HEK293 (cell line): ENCODE measurements around the gene MCM10.

Experiments
- CTCF ChIA-PET: fragments of 350-600 bp; formaldehyde crosslinking; extraction: SDS; loops from one replicate; lab custom pipeline; 2021; ENCODE audit warnings: antibody characterized with exemption; lab: Yijun Ruan, JAX
- POLR2A ChIA-PET: fragments of 300-600 bp; formaldehyde crosslinking; extraction: SDS; loops from one replicate; lab custom pipeline; 2020; ENCODE audit warnings: antibody characterized with exemption, inconsistent platforms; lab: Yijun Ruan, JAX
- H3K27ac ChIP-seq: fragments of 200-500 bp; sonication (Bioruptor generic); 2 replicates; pipeline ENCODE4 v1.5.1; 2014; ENCODE audit warnings: low read depth, low read length, control low read depth, inconsistent platforms; ENCODE audit errors: extremely low read depth
- H3K36me3 ChIP-seq, 2 experiments: fragments of 200-500 bp in 1 of 2; sonication (Bioruptor generic) in 1 of 2; 1 replicate in 1 of 2; 2 replicates in 1 of 2; pipeline ENCODE4 v1.5.1; 2014 to 2017; ENCODE audit warnings: inconsistent platforms in 2 of 2, low read length in 2 of 2; ENCODE audit not compliant: control insufficient read depth in 2 of 2, insufficient read depth in 1 of 2
- H3K4me1 ChIP-seq: fragments of 200-500 bp; sonication (Bioruptor generic); 2 replicates; pipeline ENCODE4 v1.5.1; 2014; ENCODE audit warnings: mild to moderate bottlenecking, low read length, inconsistent platforms; ENCODE audit not compliant: control insufficient read depth, insufficient read depth
- H3K4me3 ChIP-seq: 2 replicates; pipeline ENCODE4 v1.5.1; 2011; ENCODE audit warnings: low read depth, mild to moderate bottlenecking, control low read depth, low read length, moderate library complexity
- H3K9me3 ChIP-seq: fragments of 200-500 bp; sonication (Bioruptor generic); 2 replicates; pipeline ENCODE4 v1.5.1; 2014; ENCODE audit warnings: low read depth, low read length, inconsistent platforms; ENCODE audit not compliant: control insufficient read depth, insufficient read depth
- SP3 ChIP-seq: fragments of 450-650 bp; formaldehyde crosslinking; IDR thresholded peaks from 2 replicates; pipeline ENCODE4 v1.5.1; 2016; ENCODE audit warnings: missing biosample characterization, missing genetic modification characterization
- ZBTB21 ChIP-seq: fragments of 450-650 bp; formaldehyde crosslinking; IDR thresholded peaks from 2 replicates; pipeline ENCODE4 v1.5.1; 2017; ENCODE audit warnings: missing biosample characterization, missing genetic modification characterization
- ZFHX2 ChIP-seq: fragments of 450-650 bp; formaldehyde crosslinking; conservative IDR thresholded peaks from 2 replicates; pipeline ENCODE4 v1.5.1; 2016; ENCODE audit warnings: missing biosample characterization, missing genetic modification characterization
- ZIC2 ChIP-seq: fragments of 450-650 bp; formaldehyde crosslinking; IDR thresholded peaks from 2 replicates; pipeline ENCODE4 v1.5.1; 2016; ENCODE audit warnings: missing biosample characterization, missing genetic modification characterization
- ZNF138 ChIP-seq: fragments of 450-650 bp; formaldehyde crosslinking; IDR thresholded peaks from 2 replicates; pipeline ENCODE4 v1.5.1; 2016; ENCODE audit warnings: missing biosample characterization, missing genetic modification characterization, borderline replicate concordance
- ZNF19 ChIP-seq: fragments of 450-650 bp; formaldehyde crosslinking; IDR thresholded peaks from 2 replicates; pipeline ENCODE4; 2016; ENCODE audit warnings: missing biosample characterization, missing genetic modification characterization, low read depth
- ZNF311 ChIP-seq: fragments of 450-650 bp; formaldehyde crosslinking; IDR thresholded peaks from 2 replicates; pipeline ENCODE4 v1.5.1; 2017; ENCODE audit warnings: missing biosample characterization, missing genetic modification characterization, borderline replicate concordance
- ZNF416 ChIP-seq: fragments of 450-650 bp; formaldehyde crosslinking; IDR thresholded peaks from 2 replicates; pipeline ENCODE4 v1.5.1; 2016; ENCODE audit warnings: missing biosample characterization, missing genetic modification characterization
- ZNF501 ChIP-seq: fragments of 450-650 bp; formaldehyde crosslinking; IDR thresholded peaks from 2 replicates; pipeline ENCODE4 v1.5.1; 2016; ENCODE audit warnings: missing biosample characterization, missing genetic modification characterization
- ZNF571 ChIP-seq: fragments of 450-650 bp; formaldehyde crosslinking; IDR thresholded peaks from 2 replicates; pipeline ENCODE4 v1.5.0; 2017; ENCODE audit warnings: missing biosample characterization, missing genetic modification characterization
- ZNF777 ChIP-seq: fragments of 450-650 bp; formaldehyde crosslinking; IDR thresholded peaks from 2 replicates; pipeline ENCODE4 v1.5.1; 2017; ENCODE audit warnings: missing biosample characterization, missing genetic modification characterization, borderline replicate concordance
- TF ChIP-seq, protein P1 (sequence below): fragments of 450-650 bp; formaldehyde crosslinking; IDR thresholded peaks from 2 replicates; pipeline ENCODE4 v1.5.1; 2016; ENCODE audit warnings: missing biosample characterization, missing genetic modification characterization
- TF ChIP-seq, protein P2 (sequence below): fragments of 450-650 bp; formaldehyde crosslinking; IDR thresholded peaks from 2 replicates; pipeline ENCODE4 v1.5.1; 2016; ENCODE audit warnings: missing biosample characterization, missing genetic modification characterization
- TF ChIP-seq, protein P3 (sequence below): fragments of 450-650 bp; formaldehyde crosslinking; IDR thresholded peaks from 2 replicates; pipeline ENCODE4 v1.5.1; 2016; ENCODE audit warnings: missing biosample characterization, missing genetic modification characterization
- TF ChIP-seq, protein P4 (sequence below): fragments of 450-650 bp; formaldehyde crosslinking; IDR thresholded peaks from 2 replicates; pipeline ENCODE4 v1.5.1; 2016; ENCODE audit warnings: missing biosample characterization, missing genetic modification characterization

The MCM10 gene

DNA sequence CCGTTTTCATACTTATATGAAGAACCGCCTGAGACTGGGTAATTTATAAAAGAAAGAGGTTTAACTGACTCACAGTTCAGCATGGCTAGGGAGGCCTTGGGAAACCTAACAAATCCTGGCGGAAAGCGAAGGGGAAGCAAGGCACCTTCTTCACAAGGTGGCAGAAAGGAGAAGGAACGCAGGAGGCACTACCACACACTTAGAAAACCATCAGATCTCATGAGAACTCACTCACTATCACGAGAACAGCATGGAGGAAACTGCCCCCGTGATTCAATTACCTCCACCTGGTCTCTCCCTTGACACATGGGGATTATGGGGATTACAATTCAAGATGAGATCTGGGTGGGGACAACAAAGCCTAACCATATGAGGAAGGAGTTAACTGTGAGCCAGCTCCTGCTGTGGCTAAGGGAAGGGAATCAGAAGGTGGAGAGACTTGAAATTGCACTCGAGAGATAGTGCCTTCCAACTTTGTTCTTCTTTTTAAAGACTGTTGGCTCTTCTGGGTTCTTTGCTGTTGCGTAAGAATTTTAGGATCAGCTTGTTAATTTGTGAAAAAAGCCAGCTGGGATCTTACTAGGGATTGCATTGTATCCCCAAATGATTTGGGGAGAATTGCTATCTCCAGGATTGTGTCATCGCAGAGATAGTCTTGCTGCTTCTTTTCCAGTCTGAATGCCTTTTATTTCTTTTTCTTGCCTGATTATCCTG is 40.4 kb upstream of the MCM10 start:
- no peaks in the 10 kb centered on the region for H3K4me1 ChIP-seq
- ChIA-PET POLR2A (no interaction called here), CTCF (interaction anchor here (0.6 kb wide), 1 partner anchor 67 kb away, joined by 8 read pairs; no protein-coding TSS in a partner anchor)
- H3K9me3 ChIP-seq = no peaks in the 10 kb centered on the region
- TF ChIP-seq ZNF777 (tag by site-specific recombination) = no peak
- no peak for TF ChIP-seq ZNF501 (tag by site-specific recombination)
- no peak overlapping the region for H3K27ac ChIP-seq
- H3K4me3 ChIP-seq = no peak overlapping the region
- peaks cover 19 to 87% of the 10 kb centered on the region in 2 experiments for H3K36me3 ChIP-seq

DNA sequence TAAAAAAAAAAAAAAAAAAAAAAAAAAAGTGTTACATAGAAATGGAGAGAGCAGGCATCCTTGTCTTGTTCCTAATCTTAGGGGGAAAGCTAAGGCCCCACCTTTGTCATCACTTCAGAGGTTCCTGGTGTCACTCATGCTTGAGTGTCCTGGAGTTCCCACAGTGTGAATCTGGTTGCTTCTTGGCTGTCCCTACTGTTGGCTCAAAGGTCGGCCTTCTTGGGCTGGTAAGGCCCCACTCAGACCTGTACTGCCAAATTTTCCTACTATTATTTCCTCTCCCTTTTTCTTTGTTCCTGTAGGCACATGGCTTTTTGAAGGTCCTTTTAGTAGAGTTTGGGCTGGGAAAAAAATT is 39.9 kb upstream of the MCM10 start:
- POLR2A ChIA-PET = no interaction called here

DNA sequence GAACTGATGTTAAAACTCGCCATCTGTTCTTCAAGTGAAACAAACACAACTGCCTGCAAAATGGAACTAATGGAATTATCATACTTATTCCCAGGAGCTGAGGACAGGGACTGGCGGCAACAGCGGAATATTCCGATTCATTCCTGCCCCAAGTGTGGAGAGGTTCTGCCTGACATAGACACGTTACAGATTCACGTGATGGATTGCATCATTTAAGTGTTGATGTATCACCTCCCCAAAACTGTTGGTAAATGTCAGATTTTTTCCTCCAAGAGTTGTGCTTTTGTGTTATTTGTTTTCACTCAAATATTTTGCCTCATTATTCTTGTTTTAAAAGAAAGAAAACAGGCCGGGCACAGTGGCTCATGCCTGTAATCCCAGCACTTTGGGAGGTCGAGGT is 24.7 kb upstream of the MCM10 start:
- ChIA-PET CTCF (interaction anchor here (0.9 kb wide), 1 partner anchor 11 kb away, joined by 5 read pairs; no protein-coding TSS in a partner anchor), POLR2A (no interaction called here)
- H3K9me3 ChIP-seq = no peaks in the 10 kb centered on the region
- no peak overlapping the region for H3K4me3 ChIP-seq
- H3K36me3 ChIP-seq = peaks cover 43 to 66% of the 10 kb centered on the region in 2 experiments
- H3K4me1 ChIP-seq = no peaks in the 10 kb centered on the region
- no peak overlapping the region for H3K27ac ChIP-seq
- TF ChIP-seq ZNF138 (tag by site-specific recombination) = no peak
- no peak for TF ChIP-seq ZBTB21 (tag by site-specific recombination)
- TF ChIP-seq ZFHX2 = no peak
- no peak for TF ChIP-seq ZNF571 (tag by site-specific recombination)
- TF ChIP-seq ZNF501 (tag by site-specific recombination) = no peak

More for the DNA sequence above, 39.9 kb upstream of the MCM10 start:
- no peak for TF ChIP-seq ZNF311
- TF ChIP-seq, protein P1, sequence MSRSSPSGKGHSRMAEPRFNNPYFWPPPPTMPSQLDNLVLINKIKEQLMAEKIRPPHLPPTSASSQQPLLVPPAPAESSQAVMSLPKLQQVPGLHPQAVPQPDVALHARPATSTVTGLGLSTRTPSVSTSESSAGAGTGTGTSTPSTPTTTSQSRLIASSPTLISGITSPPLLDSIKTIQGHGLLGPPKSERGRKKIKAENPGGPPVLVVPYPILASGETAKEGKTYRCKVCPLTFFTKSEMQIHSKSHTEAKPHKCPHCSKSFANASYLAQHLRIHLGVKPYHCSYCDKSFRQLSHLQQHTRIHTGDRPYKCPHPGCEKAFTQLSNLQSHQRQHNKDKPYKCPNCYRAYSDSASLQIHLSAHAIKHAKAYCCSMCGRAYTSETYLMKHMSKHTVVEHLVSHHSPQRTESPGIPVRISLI = 0 out of 2 replicates have a peak, but pooled peaks have one; percentile 19
- TF ChIP-seq, all 188 proteins: peak for 1
- CTCF ChIA-PET = no interaction called here
- Histone ChIP-seq H3K4me1 (no peaks in the 10 kb centered on the region), H3K36me3 (peaks cover 19 to 83% of the 10 kb centered on the region in 2 experiments), H3K27ac (no peak overlapping the region), H3K9me3 (no peaks in the 10 kb centered on the region), H3K4me3 (no peak overlapping the region)

DNA sequence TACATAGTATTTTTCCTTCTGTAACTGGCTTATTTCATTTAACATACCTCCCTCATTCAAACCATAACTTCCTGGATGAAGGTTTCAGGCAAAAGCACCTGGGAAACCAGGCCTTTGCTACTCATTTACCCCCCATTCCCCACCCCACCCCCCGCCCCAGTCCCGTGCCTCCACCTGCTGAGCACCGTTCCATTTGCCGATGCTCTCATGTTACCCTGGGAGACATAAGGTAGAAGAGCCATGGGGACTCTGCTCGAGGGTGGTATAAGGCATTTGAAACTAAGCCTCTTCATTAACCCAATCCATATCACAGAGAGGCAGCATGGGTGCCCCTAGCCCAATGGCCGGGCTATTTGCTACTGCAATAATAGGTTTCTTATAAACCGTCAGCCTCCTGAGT is 22.2 kb upstream of the MCM10 start:
- peaks cover 22 to 41% of the 10 kb centered on the region in 2 experiments; a peak in 2 of 3 replicates for H3K36me3 ChIP-seq
- CTCF ChIA-PET = no interaction called here
- H3K4me1 ChIP-seq = no peaks in the 10 kb centered on the region
- H3K4me3 ChIP-seq = no peak overlapping the region
- POLR2A ChIA-PET = no interaction called here
- TF ChIP-seq ZIC2 (tag by site-specific recombination) (peak; percentile 39; the same call in 1 of the 2 replicates), ZNF19 (tag by site-specific recombination) (no peak)
- TF ChIP-seq, protein P2, sequence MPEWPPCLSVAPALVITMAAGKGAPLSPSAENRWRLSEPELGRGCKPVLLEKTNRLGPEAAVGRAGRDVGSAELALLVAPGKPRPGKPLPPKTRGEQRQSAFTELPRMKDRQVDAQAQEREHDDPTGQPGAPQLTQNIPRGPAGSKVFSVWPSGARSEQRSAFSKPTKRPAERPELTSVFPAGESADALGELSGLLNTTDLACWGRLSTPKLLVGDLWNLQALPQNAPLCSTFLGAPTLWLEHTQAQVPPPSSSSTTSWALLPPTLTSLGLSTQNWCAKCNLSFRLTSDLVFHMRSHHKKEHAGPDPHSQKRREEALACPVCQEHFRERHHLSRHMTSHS (tag by site-specific recombination) = no peak
- no peak overlapping the region for H3K27ac ChIP-seq
- no peaks in the 10 kb centered on the region for H3K9me3 ChIP-seq

DNA sequence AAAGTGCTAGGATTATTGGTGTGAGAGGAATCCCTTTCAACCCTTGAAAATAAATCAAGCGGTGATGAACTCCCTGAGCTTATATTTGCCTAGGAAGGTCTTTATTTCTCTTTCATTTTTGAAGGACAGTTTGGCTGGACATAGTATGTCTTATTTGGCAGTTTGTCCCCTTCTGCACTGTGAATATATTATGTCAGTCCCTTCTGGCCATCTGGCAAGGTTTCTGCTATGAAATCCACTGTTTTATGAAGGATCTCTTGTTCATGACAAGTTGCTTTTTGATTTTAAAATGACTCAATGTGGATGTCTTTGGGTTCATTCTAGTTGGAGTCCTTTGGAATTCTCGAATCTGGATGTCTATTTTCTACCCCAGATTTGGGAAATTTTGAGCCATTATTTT is 21.7 kb upstream of the MCM10 start:
- Histone ChIP-seq H3K4me1 (no peaks in the 10 kb centered on the region), H3K27ac (no peak overlapping the region), H3K4me3 (no peak overlapping the region), H3K36me3 (peaks cover 18 to 36% of the 10 kb centered on the region in 2 experiments; a peak in 2 of 3 replicates), H3K9me3 (no peaks in the 10 kb centered on the region)
- POLR2A ChIA-PET = no interaction called here
- CTCF ChIA-PET = no interaction called here
- TF ChIP-seq ZNF416 (tag by site-specific recombination) (no peak), SP3 (no peak)
- TF ChIP-seq, protein P2 (tag by site-specific recombination) = no peak
- TF ChIP-seq, protein P3, sequence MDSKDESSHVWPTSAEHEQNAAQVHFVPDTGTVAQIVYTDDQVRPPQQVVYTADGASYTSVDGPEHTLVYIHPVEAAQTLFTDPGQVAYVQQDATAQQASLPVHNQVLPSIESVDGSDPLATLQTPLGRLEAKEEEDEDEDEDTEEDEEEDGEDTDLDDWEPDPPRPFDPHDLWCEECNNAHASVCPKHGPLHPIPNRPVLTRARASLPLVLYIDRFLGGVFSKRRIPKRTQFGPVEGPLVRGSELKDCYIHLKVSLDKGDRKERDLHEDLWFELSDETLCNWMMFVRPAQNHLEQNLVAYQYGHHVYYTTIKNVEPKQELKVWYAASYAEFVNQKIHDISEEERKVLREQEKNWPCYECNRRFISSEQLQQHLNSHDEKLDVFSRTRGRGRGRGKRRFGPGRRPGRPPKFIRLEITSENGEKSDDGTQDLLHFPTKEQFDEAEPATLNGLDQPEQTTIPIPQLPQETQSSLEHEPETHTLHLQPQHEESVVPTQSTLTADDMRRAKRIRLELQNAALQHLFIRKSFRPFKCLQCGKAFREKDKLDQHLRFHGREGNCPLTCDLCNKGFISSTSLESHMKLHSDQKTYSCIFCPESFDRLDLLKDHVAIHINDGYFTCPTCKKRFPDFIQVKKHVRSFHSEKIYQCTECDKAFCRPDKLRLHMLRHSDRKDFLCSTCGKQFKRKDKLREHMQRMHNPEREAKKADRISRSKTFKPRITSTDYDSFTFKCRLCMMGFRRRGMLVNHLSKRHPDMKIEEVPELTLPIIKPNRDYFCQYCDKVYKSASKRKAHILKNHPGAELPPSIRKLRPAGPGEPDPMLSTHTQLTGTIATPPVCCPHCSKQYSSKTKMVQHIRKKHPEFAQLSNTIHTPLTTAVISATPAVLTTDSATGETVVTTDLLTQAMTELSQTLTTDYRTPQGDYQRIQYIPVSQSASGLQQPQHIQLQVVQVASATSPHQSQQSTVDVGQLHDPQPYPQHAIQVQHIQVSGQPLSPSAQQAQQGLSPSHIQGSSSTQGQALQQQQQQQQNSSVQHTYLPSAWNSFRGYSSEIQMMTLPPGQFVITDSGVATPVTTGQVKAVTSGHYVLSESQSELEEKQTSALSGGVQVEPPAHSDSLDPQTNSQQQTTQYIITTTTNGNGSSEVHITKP (tag by site-specific recombination) = no peak
- TF ChIP-seq, protein P4, sequence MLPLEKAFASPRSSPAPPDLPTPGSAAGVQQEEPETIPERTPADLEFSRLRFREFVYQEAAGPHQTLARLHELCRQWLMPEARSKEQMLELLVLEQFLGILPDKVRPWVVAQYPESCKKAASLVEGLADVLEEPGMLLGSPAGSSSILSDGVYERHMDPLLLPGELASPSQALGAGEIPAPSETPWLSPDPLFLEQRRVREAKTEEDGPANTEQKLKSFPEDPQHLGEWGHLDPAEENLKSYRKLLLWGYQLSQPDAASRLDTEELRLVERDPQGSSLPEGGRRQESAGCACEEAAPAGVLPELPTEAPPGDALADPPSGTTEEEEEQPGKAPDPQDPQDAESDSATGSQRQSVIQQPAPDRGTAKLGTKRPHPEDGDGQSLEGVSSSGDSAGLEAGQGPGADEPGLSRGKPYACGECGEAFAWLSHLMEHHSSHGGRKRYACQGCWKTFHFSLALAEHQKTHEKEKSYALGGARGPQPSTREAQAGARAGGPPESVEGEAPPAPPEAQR = no peak
